ENCODE measurements around the gene ADIPOR2. TPM values are rescaled to one million over a fixed set of nuclear protein-coding genes. Genes with fewer than 3 reads are reported as not detected.

Gene ADIPOR2
- total RNA-seq, 1 donor from 2014 or later = 54.0 TPM

- TF ChIP-seq CTCF (IDR thresholded peaks at IDR 0.05) = no peak
- TF ChIP-seq POLR2AphosphoS5 (IDR thresholded peaks at IDR 0.05; ENCODE audit: insufficient read depth in 1 of 2, low read depth in 1 of 2) = no peak
- TF ChIP-seq POLR2A (IDR thresholded peaks at IDR 0.05) = no peak
- H3K36me3 ChIP-seq = no peaks in the 10 kb centered on the region
- H3K4me3 ChIP-seq = peak overlapping the region in 1 of 2 donors; percentile 52
- H3K9me3 ChIP-seq = no peaks in the 10 kb centered on the region
- DNase-seq (ENCODE audit: extremely low spot score in 2 of 2) = peak; percentile 87 to 90
- peak overlapping the region; percentile 77 for H3K27ac ChIP-seq
- intact Hi-C loops (cut with DNase I) = loop anchor here (5.0 to 10.0 kb wide), 2 partner anchors 239 to 787 kb away; no protein-coding TSS in a partner anchor
- peaks cover 23% of the 10 kb centered on the region for H3K4me1 ChIP-seq
- no peaks in the 10 kb centered on the region for H3K27me3 ChIP-seq
Observed at GRCh38 chr12:1795221-1795784, 104.4 kb downstream of the ADIPOR2 start.

- Histone ChIP-seq H3K27me3 (no peaks in the 10 kb centered on the region), H3K36me3 (no peaks in the 10 kb centered on the region), H3K9me3 (no peaks in the 10 kb centered on the region), H3K4me1 (peaks cover 23% of the 10 kb centered on the region), H3K27ac (peak overlapping the region; percentile 77), H3K4me3 (peak overlapping the region; percentile 52 to 65)
- peak; percentile 90 to 96 for DNase-seq (ENCODE audit: extremely low spot score in 2 of 2)
- intact Hi-C loops (cut with DNase I) = loop anchor here (2.0 to 10.0 kb wide), 3 partner anchors 143 to 786 kb away; no protein-coding TSS in a partner anchor
- TF ChIP-seq POLR2A (IDR thresholded peaks at IDR 0.05) (peak in 1 of 2 donors; percentile 53), POLR2AphosphoS5 (IDR thresholded peaks at IDR 0.05; ENCODE audit: insufficient read depth in 1 of 2, low read depth in 1 of 2) (peak in 1 of 2 donors; percentile 77), CTCF (IDR thresholded peaks at IDR 0.05) (peak; percentile 98 to 99 (median 99))
Observed at GRCh38 chr12:1795785-1796514, 105.1 kb downstream of the ADIPOR2 start.

- no peak for DNase-seq (ENCODE audit: extremely low spot score in 2 of 2)
- intact Hi-C loops (cut with DNase I) = loop anchor here (2.0 to 10.0 kb wide), 3 partner anchors 142 to 786 kb away; no protein-coding TSS in a partner anchor
- TF ChIP-seq POLR2AphosphoS5 (IDR thresholded peaks at IDR 0.05; ENCODE audit: insufficient read depth in 1 of 2, low read depth in 1 of 2) (peak in 1 of 2 donors; percentile 52), POLR2A (IDR thresholded peaks at IDR 0.05) (no peak)
- Histone ChIP-seq H3K4me1 (peaks cover 23% of the 10 kb centered on the region), H3K36me3 (no peaks in the 10 kb centered on the region), H3K27ac (peak overlapping the region; percentile 77), H3K4me3 (peak overlapping the region; percentile 52 to 65), H3K9me3 (no peaks in the 10 kb centered on the region), H3K27me3 (no peaks in the 10 kb centered on the region)
Observed at GRCh38 chr12:1796515-1797010, 105.7 kb downstream of the ADIPOR2 start.

- intact Hi-C loops (cut with DNase I) = loop anchor here (2.0 to 10.0 kb wide), 3 partner anchors 142 to 785 kb away; no protein-coding TSS in a partner anchor
- peak overlapping the region; percentile 52 to 65 for H3K4me3 ChIP-seq
- peaks cover 23% of the 10 kb centered on the region for H3K4me1 ChIP-seq
- H3K27me3 ChIP-seq = no peaks in the 10 kb centered on the region
- H3K27ac ChIP-seq = peak overlapping the region; percentile 77
- H3K36me3 ChIP-seq = no peaks in the 10 kb centered on the region
- peak; percentile 84 to 85 for DNase-seq (ENCODE audit: extremely low spot score in 2 of 2)
- TF ChIP-seq POLR2A (IDR thresholded peaks at IDR 0.05) (peak in 1 of 2 donors; percentile 8), CTCF (IDR thresholded peaks at IDR 0.05) (no peak), POLR2AphosphoS5 (IDR thresholded peaks at IDR 0.05; ENCODE audit: insufficient read depth in 1 of 2, low read depth in 1 of 2) (peak in 1 of 2 donors; percentile 76)
- H3K9me3 ChIP-seq = no peaks in the 10 kb centered on the region
Observed at GRCh38 chr12:1797011-1797901, 106.4 kb downstream of the ADIPOR2 start.
